Activated T-helper 9 cell treated with anti-CD3 and anti-CD28 coated beads, Interleukin-2, amount 50 U/mL, for 16 hours (primary cell): ENCODE measurements around the gene PLEKHA6.

Experiments used
- DNase-seq: peaks from one replicate; pipeline ENCODE4 v3.0.0-alpha.2; 2020; ENCODE audit warnings: low read depth

Gene PLEKHA6

GRCh38 chr1:204213668-204214662 lies 145.8 kb downstream of the PLEKHA6 start, which contains the start of gene GOLT1A:
GOLT1A (minus strand) TSS chr1:204213988; CDS start chr1:204213906, 82 bp downstream.
- DNase-seq: no peak

GRCh38 chr1:204212715-204213114 lies 147.0 kb downstream of the PLEKHA6 start:
- DNase-seq: no peak

DNA sequence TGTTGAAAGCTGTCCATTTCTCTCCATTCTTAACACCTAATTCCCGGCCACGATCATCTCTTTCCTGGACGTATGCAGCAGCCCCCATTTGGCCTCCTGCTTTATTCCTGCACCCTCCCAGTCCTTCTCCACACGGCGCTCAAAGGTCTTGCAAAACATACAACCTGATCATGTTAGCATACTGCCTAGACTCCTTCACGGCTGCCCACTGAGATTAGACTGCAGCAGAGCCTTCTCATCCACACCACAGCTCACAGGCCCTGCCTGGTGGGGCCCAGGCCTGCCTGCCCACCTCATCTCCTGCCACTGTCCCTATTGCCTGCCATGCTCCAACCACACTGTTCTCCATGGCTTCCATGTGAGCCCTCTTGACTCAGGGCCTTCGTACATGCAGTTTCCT lies 148.7 kb downstream of the PLEKHA6 start:
- no peak for DNase-seq

GRCh38 chr1:204207136-204207616 lies 152.6 kb downstream of the PLEKHA6 start:
- peak; percentile 62 for DNase-seq

DNA sequence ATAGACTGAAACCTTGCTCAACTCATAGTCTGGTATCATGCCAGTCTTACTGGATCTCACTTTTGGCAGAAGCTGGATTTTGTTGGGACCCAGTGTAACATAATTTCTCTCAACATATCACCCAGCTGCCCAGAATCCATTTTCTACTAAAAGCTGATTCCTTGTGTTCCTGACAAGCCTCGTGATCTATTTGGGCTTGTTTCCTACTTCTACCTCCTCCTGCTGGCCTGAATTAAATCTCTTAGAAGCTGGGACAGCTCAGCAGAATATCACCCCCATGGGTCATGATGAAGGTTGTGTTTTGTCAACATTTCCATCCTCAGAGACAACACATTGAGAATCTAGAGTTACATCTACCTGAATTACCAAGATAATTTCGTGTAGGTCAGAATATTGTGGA lies 153.6 kb downstream of the PLEKHA6 start:
- no peak for DNase-seq

DNA sequence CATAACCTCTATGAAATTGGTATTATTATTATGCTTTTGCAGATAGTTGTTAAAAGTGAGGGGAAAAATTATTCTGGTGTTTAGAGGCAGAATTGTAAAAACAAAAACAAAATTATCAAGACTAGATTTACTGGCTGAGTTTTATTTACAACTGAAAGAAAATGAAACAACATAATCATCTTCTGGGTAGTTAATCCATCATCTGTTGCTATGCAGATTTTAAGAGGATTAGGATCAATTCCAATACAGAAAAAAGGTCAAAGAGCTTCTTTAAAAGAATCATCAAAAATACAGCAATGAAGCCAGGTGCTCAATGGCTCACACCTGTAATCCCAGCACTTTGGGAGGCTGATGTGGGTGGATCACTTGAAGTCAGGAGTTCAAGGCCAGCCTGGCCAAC lies 154.2 kb downstream of the PLEKHA6 start:
- no peak for DNase-seq

- no peak for DNase-seq
Observed at GRCh38 chr1:204204944-204205343, 154.8 kb downstream of the PLEKHA6 start.

DNA sequence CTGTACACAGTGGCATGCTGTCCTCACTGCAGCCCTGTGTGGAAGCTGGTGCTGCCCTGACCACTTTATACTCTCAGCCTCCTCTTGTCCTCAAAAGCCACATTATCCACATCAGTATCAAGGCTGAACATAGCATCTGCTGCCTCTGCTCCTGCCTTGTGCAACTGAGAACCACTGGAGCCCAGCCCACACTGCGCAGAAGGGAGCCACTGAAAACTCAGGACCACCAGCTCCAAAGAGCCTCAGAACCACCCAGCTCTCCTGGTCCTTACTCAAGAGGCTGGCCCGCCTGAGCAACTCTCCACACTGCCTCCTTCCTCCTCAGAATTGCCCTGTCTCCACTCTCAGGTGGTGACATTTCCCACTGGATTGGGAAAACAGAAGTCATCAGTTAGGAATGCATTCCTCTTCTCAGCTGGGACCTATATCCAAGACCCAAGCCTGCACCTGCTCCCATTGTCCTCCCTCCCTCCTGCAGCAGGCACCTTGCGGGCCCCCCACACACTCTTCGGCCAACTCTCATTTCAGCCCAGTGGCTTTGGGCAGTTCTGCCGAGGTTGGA lies 156.4 kb downstream of the PLEKHA6 start:
- no peak for DNase-seq

- no peak for DNase-seq
Observed at GRCh38 chr1:204202481-204202880, 157.2 kb downstream of the PLEKHA6 start.

- DNase-seq: no peak
Observed at GRCh38 chr1:204201348-204202040, 158.2 kb downstream of the PLEKHA6 start.

GRCh38 chr1:204199579-204199978 lies 160.2 kb downstream of the PLEKHA6 start:
- no peak for DNase-seq

- DNase-seq: no peak
Observed at GRCh38 chr1:204198348-204199340, 161.1 kb downstream of the PLEKHA6 start.

GRCh38 chr1:204197068-204197467 lies 162.7 kb downstream of the PLEKHA6 start:
- DNase-seq: no peak

- no peak for DNase-seq
Observed at GRCh38 chr1:204196068-204196795, 163.5 kb downstream of the PLEKHA6 start, which contains the start of gene KISS1. KISS1 (minus strand) TSS chr1:204196491; CDS start chr1:204192876, 3,615 bp downstream.

GRCh38 chr1:204194771-204195170 lies 165.0 kb downstream of the PLEKHA6 start:
- DNase-seq: no peak

DNA sequence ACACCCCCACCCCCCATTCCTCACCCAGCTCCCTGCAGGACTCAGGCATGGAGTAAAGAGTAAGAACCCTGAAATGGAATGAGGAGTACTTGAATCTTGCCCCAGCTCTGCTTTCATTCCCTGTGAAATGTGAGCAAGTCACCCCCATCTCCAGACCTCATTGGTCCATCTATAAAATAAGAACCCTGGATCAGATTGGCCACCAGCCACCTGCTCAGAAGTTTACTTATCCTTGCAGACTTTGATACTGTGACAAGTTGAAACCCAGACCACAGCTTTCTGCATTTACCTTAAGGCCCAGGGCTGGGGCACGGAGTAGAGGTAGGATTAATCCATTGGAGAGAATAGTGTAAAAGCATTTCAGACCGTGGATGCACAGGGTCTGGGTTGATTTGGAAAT lies 165.6 kb downstream of the PLEKHA6 start:
- no peak for DNase-seq

DNA sequence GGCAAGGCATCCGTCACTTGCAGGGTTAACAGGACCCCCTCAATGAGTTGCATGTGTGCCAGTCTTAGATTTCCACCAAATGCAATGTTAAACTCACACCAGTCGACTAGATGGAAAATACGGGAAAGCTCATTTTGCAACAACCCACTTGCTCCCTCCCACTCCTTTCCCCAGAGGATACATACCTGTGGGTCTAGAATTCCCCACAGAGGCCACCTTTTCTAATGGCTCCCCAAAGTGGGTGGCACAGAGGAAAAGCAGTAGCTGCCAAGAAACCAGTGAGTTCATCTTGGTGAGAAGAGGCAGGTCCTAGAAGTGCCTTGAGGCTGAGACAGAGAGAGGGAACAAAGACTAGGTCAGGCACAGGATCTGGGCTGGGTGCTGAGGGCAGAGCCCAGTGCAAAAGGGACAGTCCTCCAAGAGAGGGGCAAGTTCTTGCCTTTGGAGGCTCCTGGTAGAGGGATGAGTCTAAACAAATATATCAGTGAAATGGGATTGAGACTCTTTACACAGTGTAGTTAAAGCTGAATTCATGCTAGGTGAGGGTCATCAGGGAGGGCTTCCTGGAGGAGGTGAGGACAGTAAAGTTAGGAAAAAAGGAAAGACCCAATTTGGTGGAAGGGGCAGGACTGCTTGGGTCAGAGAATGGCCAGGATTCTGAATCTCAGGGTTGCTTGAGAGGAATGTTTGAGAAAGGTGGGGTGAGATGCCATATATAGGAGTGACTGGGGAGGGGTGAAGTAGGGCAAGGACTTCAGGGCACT lies 167.0 kb downstream of the PLEKHA6 start:
- DNase-seq: no peak

GRCh38 chr1:204192046-204192445 lies 167.7 kb downstream of the PLEKHA6 start:
- no peak for DNase-seq

GRCh38 chr1:204191456-204191855 lies 168.3 kb downstream of the PLEKHA6 start:
- no peak for DNase-seq
